A673 (cell line): ENCODE data around the gene NOD1. TPM values are rescaled to one million over a fixed set of nuclear protein-coding genes. Genes with fewer than 3 reads are reported as not detected.
"Not testable (repeated sequence)": the region's sequence is repeated elsewhere in the genome, so short reads cannot be mapped to it uniquely, and the experiment has no call there.

ENCODE experiments used
- Bru-seq: library from RNA; stranded (reverse); fragments of 400-500 nt; gene quantifications from one replicate; lab custom pipeline; 2021; lab: Mats Ljungman, UMichigan
- BruChase-seq, 2 experiments: library from RNA; stranded (reverse); fragments of 400-500 nt; gene quantifications; one replicate each; lab custom pipeline; 2021; lab: Mats Ljungman, UMichigan
- BruUV-seq: library from RNA; stranded (reverse); fragments of 400-500 nt; replicated peaks from 2 replicates; lab custom pipeline; 2021; lab: Mats Ljungman, UMichigan
- CTCF ChIA-PET: fragments of 300-600 bp; sonication (Branson Sonifier 250); formaldehyde crosslinking; loops from one replicate; lab custom pipeline; 2022; ENCODE audit warnings: antibody characterized with exemption; lab: Charles Lee
- POLR2A ChIA-PET: fragments of 300-600 bp; sonication (Branson Sonifier 250); formaldehyde crosslinking; loops from one replicate; lab custom pipeline; 2022; ENCODE audit warnings: antibody characterized with exemption; ENCODE audit not compliant: low non-redundant PET; lab: Charles Lee
- DNase-seq: peaks from one replicate; pipeline ENCODE4 v3.0.0-alpha.2; 2015; ENCODE audit warnings: low spot score
- H3K27ac ChIP-seq: fragments of 200-600 bp; sonication (generic); 2 replicates; pipeline ENCODE4 v1.5.1; 2016; ENCODE audit warnings: mixed run types, low read depth, mild to moderate bottlenecking, mixed read lengths, antibody characterized with exemption, low read length; ENCODE audit not compliant: poor library complexity, severe bottlenecking
- H3K27me3 ChIP-seq: fragments of 200-600 bp; sonication (generic); replicated peaks from 2 replicates; pipeline ENCODE4 v1.6.1; 2017; ENCODE audit warnings: mixed run types, low read depth, mild to moderate bottlenecking, mixed read lengths, antibody characterized with exemption, low read length; ENCODE audit not compliant: insufficient read depth, poor library complexity
- H3K36me3 ChIP-seq: fragments of 200-600 bp; sonication (generic); 2 replicates; pipeline ENCODE4 v1.6.1; 2016; ENCODE audit warnings: mixed run types, mild to moderate bottlenecking, mixed read lengths, antibody characterized with exemption, low read length; ENCODE audit not compliant: insufficient read depth, poor library complexity, severe bottlenecking
- H3K4me1 ChIP-seq: fragments of 200-600 bp; sonication (generic); 2 replicates; pipeline ENCODE4 v1.6.1; 2017; ENCODE audit warnings: mixed run types, mild to moderate bottlenecking, mixed read lengths, antibody characterized with exemption, low read length; ENCODE audit not compliant: insufficient read depth, poor library complexity, severe bottlenecking
- H3K4me3 ChIP-seq: fragments of 200-600 bp; sonication (generic); 2 replicates; pipeline ENCODE4 v1.5.1; 2016; ENCODE audit warnings: low read depth, mixed run types, mild to moderate bottlenecking, mixed read lengths, low read length; ENCODE audit not compliant: poor library complexity, severe bottlenecking
- H3K9me3 ChIP-seq: fragments of 200-600 bp; sonication (generic); 2 replicates; pipeline ENCODE4 v1.6.1; 2016; ENCODE audit warnings: mixed run types, low read depth, mild to moderate bottlenecking, mixed read lengths, antibody characterized with exemption, low read length; ENCODE audit not compliant: poor library complexity, severe bottlenecking
- EZH2 ChIP-seq: fragments of 200-600 bp; sonication (generic); IDR thresholded peaks from 2 replicates; pipeline ENCODE4 v1.6.1; 2017; ENCODE audit warnings: borderline replicate concordance, low read depth, mild to moderate bottlenecking, mixed read lengths, antibody characterized with exemption, low read length; ENCODE audit not compliant: poor library complexity, severe bottlenecking
- intact Hi-C: fragments of 100-400 bp; cut with micrococcal nuclease; formaldehyde crosslinking; loops from one replicate; pipeline ENCODE4 v1.10.0; 2022; ENCODE audit not compliant: unreplicated experiment
- long read RNA-seq: library from polyadenylated mRNA; stranded (forward); transcript quantifications from one replicate; pipeline ENCODE4 v2.0.0, GENCODE V29; 2022
- total RNA-seq: library from RNA; stranded (reverse); gene quantifications from 2 replicates; pipeline ENCODE4 v1.2.3, GENCODE V29; 2021
- TF ChIP-seq, protein P1 (sequence below): fragments of 300-800, 200-600 bp; sonication (generic); conservative IDR thresholded peaks from 2 replicates; pipeline ENCODE4 v1.5.1; 2017; ENCODE audit warnings: low read depth, mild to moderate bottlenecking, antibody characterized with exemption, low read length, moderate library complexity, mixed read lengths

NOD1 gene, protein sequence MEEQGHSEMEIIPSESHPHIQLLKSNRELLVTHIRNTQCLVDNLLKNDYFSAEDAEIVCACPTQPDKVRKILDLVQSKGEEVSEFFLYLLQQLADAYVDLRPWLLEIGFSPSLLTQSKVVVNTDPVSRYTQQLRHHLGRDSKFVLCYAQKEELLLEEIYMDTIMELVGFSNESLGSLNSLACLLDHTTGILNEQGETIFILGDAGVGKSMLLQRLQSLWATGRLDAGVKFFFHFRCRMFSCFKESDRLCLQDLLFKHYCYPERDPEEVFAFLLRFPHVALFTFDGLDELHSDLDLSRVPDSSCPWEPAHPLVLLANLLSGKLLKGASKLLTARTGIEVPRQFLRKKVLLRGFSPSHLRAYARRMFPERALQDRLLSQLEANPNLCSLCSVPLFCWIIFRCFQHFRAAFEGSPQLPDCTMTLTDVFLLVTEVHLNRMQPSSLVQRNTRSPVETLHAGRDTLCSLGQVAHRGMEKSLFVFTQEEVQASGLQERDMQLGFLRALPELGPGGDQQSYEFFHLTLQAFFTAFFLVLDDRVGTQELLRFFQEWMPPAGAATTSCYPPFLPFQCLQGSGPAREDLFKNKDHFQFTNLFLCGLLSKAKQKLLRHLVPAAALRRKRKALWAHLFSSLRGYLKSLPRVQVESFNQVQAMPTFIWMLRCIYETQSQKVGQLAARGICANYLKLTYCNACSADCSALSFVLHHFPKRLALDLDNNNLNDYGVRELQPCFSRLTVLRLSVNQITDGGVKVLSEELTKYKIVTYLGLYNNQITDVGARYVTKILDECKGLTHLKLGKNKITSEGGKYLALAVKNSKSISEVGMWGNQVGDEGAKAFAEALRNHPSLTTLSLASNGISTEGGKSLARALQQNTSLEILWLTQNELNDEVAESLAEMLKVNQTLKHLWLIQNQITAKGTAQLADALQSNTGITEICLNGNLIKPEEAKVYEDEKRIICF
- 2.0 and 2.3 TPM in 2 replicates for total RNA-seq
- percentile 44 among the genes with signal in this experiment for Bru-seq, nascent RNA
- percentile 44 among the genes with signal in this experiment for BruChase-seq, experiment 1, labeled RNA remaining after a 2-hour chase
- BruChase-seq, experiment 2, labeled RNA remaining after a 6-hour chase: percentile 37 among the genes with signal in this experiment
- long read RNA-seq, partial matches to known transcripts: 1 of 4 reads
- long read RNA-seq, other reads (novel, unspliced or antisense): 2 of 4 reads

DNA sequence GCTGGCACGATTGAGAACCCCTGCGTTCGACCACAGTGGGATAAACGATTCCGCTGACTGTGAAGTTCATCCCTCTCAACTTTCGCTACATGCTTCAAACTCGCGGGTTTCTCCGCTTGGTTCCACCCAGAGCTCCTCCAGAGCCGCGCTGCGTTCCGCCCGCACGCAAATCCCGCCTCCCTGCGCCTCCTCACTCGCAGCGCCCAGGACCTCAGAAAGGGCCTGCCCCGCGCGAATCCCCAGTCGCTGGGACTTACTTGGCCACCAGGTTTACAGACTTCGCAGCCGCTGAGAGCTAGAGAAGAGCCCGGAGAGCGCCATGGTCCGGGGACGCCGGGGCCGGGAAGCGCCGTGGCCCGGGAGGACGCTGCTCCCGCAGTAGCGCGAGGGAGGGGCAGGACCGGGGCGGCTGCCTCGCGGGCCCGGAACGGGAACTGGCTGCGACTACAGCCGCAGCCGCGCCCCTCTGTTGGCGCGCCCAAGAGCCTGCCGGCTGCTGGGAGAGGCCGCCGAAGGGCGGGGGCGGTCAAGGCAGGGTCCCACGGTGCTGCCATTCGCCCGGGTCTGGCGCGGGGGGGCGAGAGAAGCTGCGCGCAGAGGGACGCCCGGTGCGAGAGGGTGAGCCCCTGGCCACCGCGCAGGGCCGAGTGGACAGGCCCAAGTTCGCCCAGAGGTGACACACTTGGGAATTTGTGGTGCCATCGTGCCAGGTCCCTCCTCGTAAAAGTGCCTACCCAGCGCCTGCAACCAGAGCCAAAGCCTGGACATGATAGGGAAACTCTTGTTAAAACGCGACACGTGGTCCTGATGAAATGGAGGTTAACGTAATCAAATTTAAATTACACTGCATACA, at the start of gene NOD1:
Gene NOD1 (minus strand): TSS at position 436 of the 853 bp plus-strand sequence. CDS start 21,863 bp downstream, outside the sequence.
- no TSS peak for BruUV-seq

DNA sequence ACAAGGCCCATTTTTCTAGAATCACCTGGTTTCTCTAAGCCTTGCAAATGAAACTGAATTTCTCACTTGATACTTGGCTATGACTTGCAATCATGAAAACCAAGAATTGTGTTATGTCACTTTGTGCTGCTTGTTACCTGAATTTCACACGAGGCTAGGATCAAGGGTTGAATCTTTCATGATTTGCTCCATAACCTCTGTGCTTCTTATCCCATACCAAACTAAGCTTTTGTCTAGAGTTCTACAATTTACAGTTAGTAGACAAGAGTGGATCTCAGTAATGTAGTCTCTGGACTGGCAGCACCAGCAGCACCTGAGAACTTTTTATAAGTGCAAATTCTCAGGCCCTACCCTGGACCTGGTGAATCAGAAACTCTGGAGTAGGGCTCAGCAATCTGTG, 48.7 kb upstream of the NOD1 start:
- BruUV-seq, CTCF ChIA-PET, POLR2A ChIA-PET: not testable (repeated sequence)

More for the DNA sequence above, at the start of gene NOD1:
- H3K27ac ChIP-seq: peak within 1 kb of the TSS; percentile 51
- H3K4me1 ChIP-seq: no peaks in the 10 kb centered on the region
- ChIA-PET CTCF (interaction anchor here (0.7 kb wide), 1 partner anchor 9 kb away, joined by 3 read pairs; no protein-coding TSS in a partner anchor), POLR2A (no interaction called here)
- H3K4me3 ChIP-seq: peak within 1 kb of the TSS; percentile 77
- no peaks in the 10 kb centered on the region for H3K27me3 ChIP-seq
- intact Hi-C loops: no loop called here
- TF ChIP-seq, protein P1, sequence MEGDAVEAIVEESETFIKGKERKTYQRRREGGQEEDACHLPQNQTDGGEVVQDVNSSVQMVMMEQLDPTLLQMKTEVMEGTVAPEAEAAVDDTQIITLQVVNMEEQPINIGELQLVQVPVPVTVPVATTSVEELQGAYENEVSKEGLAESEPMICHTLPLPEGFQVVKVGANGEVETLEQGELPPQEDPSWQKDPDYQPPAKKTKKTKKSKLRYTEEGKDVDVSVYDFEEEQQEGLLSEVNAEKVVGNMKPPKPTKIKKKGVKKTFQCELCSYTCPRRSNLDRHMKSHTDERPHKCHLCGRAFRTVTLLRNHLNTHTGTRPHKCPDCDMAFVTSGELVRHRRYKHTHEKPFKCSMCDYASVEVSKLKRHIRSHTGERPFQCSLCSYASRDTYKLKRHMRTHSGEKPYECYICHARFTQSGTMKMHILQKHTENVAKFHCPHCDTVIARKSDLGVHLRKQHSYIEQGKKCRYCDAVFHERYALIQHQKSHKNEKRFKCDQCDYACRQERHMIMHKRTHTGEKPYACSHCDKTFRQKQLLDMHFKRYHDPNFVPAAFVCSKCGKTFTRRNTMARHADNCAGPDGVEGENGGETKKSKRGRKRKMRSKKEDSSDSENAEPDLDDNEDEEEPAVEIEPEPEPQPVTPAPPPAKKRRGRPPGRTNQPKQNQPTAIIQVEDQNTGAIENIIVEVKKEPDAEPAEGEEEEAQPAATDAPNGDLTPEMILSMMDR: no peak
- TF ChIP-seq EZH2: no peak
- H3K9me3 ChIP-seq: no peaks in the 10 kb centered on the region
- no peaks in the 10 kb centered on the region for H3K36me3 ChIP-seq
- DNase-seq: peak; percentile 74

DNA sequence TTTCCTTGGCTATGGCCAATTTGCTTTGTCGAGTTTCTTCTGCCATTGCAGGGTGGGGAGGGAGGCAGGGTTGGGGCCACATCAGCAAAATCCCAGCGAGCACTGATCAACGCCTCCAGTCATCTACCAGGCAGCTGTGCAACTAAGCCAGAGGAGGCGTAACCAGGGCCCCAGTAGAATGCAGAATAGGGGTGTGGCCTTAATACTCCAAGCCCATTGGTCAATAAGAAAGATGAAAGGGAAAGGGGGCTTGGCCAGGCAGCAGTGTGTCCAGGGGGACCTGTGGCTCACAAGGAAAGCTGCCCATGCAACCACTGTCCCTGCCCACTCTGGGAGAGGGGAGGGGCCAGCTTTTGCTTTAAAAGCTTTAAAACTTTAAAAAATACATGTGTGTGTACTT, 47.6 kb upstream of the NOD1 start:
- ChIA-PET CTCF (no interaction called here), POLR2A (no interaction called here)
- TF ChIP-seq, protein P1: no peak
- no peak for TF ChIP-seq EZH2
- H3K4me1 ChIP-seq: no peaks in the 10 kb centered on the region
- intact Hi-C loops: no loop called here
- H3K4me3 ChIP-seq: no peak overlapping the region
- H3K9me3 ChIP-seq: no peaks in the 10 kb centered on the region
- no peak overlapping the region for H3K27ac ChIP-seq
- peak; percentile 38 for DNase-seq
- no peaks in the 10 kb centered on the region for H3K27me3 ChIP-seq
- no TSS peak for BruUV-seq
- no peaks in the 10 kb centered on the region for H3K36me3 ChIP-seq

More for the DNA sequence above, 48.7 kb upstream of the NOD1 start:
- H3K4me3 ChIP-seq, H3K36me3 ChIP-seq, H3K9me3 ChIP-seq, H3K27me3 ChIP-seq, DNase-seq, H3K27ac ChIP-seq, intact Hi-C loops, H3K4me1 ChIP-seq: not testable (repeated sequence)
